Mucosa of descending colon (tissue), 3 donors: ENCODE measurements around the gene PSMA8. TPM values are rescaled to one million over a fixed set of nuclear protein-coding genes. Genes with fewer than 3 reads are reported as not detected.

Experiments
- total RNA-seq, 3 donors: library from RNA; stranded (reverse); fragmentation: NEBNext Ultra II Directional in 2 of 3; extraction: Animal tissue kit (Norgen Biotek cat#: 25700) in 2 of 3; gene quantifications; one replicate each; pipeline versions ENCODE4 v1.2.1 to v1.2.4, GENCODE V29; 2021 to 2023
- donor health status: DM: no; HTN: no; CAD: no; lungs with moderate emphysema.
- donor health status: DM: no; HTN: no; CAD: no.
- donor health status: DM: no; HTN: yes; CAD: no.

Gene PSMA8
- total RNA-seq, 3 donors from 2014 or later = not detected

Other genes starting within 250 kb of the PSMA8 start
- gene SS18, start 43.3 kb upstream of the PSMA8 start, total RNA-seq = 10 to 100 TPM; 45.5 to 61.8 (median 55.7) TPM
- 1 to 10 TPM; 3.4 to 4.1 (median 3.8) TPM for gene TAF4B, start 92.6 kb downstream of the PSMA8 start, total RNA-seq